GM12878 (cell line): Measurements from ENCODE around the gene RPA3. TPM values are rescaled to one million over a fixed set of nuclear protein-coding genes. Genes with fewer than 3 reads are reported as not detected.

ENCODE experiments used
- ATF2 ChIP-seq: IDR thresholded peaks from 2 replicates; pipeline ENCODE4 v1.6.1; 2012; ENCODE audit warnings: low read length, inconsistent platforms
- BRCA1 ChIP-seq: IDR thresholded peaks from 2 replicates; pipeline ENCODE4 v1.6.1; 2011; ENCODE audit warnings: low read depth, low read length, improper control_type of control experiment
- CBFB ChIP-seq: IDR thresholded peaks from 2 replicates; pipeline ENCODE4 v1.6.1; 2016; ENCODE audit warnings: antibody characterized with exemption, low read depth
- CBX3 ChIP-seq: fragments of 200-600 bp; sonication (generic); IDR thresholded peaks from 2 replicates; pipeline ENCODE4 v1.6.1; 2016; ENCODE audit warnings: low read depth, borderline replicate concordance
- CHD1 ChIP-seq: IDR thresholded peaks from 2 replicates; pipeline ENCODE4 v1.6.1; 2012; ENCODE audit warnings: low read depth, low read length, improper control_type of control experiment
- CHD2 ChIP-seq: IDR thresholded peaks from 2 replicates; pipeline ENCODE4 v1.6.1; 2011; ENCODE audit warnings: low read depth, low read length, improper control_type of control experiment, borderline replicate concordance
- CHD4 ChIP-seq: fragments of 200-600 bp; sonication (generic); IDR thresholded peaks from 2 replicates; pipeline ENCODE4 v1.6.1; 2016; ENCODE audit warnings: mild to moderate bottlenecking
- HDAC6 ChIP-seq: fragments of 200-600 bp; sonication (generic); IDR thresholded peaks from one replicate; pipeline ENCODE4 v1.8.0; 2017; ENCODE audit warnings: antibody characterized with exemption; ENCODE audit not compliant: unreplicated experiment
- JUNB ChIP-seq: IDR thresholded peaks from 2 replicates; pipeline ENCODE4 v1.6.1; 2016; ENCODE audit warnings: antibody characterized with exemption, mild to moderate bottlenecking
- LARP7 ChIP-seq: fragments of 450-650 bp; IDR thresholded peaks from 2 replicates; pipeline ENCODE4 v1.6.1; 2017; ENCODE audit warnings: mild to moderate bottlenecking
- PKNOX1 ChIP-seq: fragments of 450-650 bp; IDR thresholded peaks from 2 replicates; pipeline ENCODE4 v1.6.1; 2016; ENCODE audit warnings: mild to moderate bottlenecking
- POLR2AphosphoS5 ChIP-seq: IDR thresholded peaks from 2 replicates; pipeline ENCODE4 v1.6.1; 2011; ENCODE audit warnings: mild to moderate bottlenecking, low read length, inconsistent platforms
- POU2F2 ChIP-seq: IDR thresholded peaks from 3 replicates; pipeline ENCODE4 v1.6.1; 2011; ENCODE audit warnings: low read depth, mild to moderate bottlenecking, low read length, borderline replicate concordance
- RELA ChIP-seq: fragments of 450-650 bp; IDR thresholded peaks from 2 replicates; pipeline ENCODE4 v1.8.0; 2014; ENCODE audit warnings: borderline replicate concordance; ENCODE audit not compliant: partially characterized antibody
- SPI1 ChIP-seq: IDR thresholded peaks from 2 replicates; pipeline ENCODE4 v1.6.1; 2011; ENCODE audit warnings: low read depth, mild to moderate bottlenecking, low read length, moderate library complexity, borderline replicate concordance; ENCODE audit not compliant: insufficient read depth
- SREBF2 ChIP-seq: IDR thresholded peaks from 2 replicates; pipeline ENCODE4 v1.6.1; 2012; ENCODE audit warnings: mild to moderate bottlenecking, low read length
- STAT3 ChIP-seq: IDR thresholded peaks from 2 replicates; pipeline ENCODE4 v1.6.1; 2011; ENCODE audit warnings: low read depth, low read length, improper control_type of control experiment
- TAF1 ChIP-seq: IDR thresholded peaks from 2 replicates; pipeline ENCODE4 v1.6.1; 2011; ENCODE audit warnings: mild to moderate bottlenecking, low read depth, low read length, borderline replicate concordance
- TBL1XR1 ChIP-seq: IDR thresholded peaks from 2 replicates; pipeline ENCODE4 v1.6.1; 2012; ENCODE audit warnings: low read depth, low read length, improper control_type of control experiment
- USF2 ChIP-seq: IDR thresholded peaks from 2 replicates; pipeline ENCODE4 v1.6.1; 2011; ENCODE audit warnings: low read depth, low read length, improper control_type of control experiment, borderline replicate concordance
- ZNF217 ChIP-seq: fragments of 450-650 bp; IDR thresholded peaks from 2 replicates; pipeline ENCODE4 v1.6.1; 2017; ENCODE audit warnings: antibody characterized with exemption, mild to moderate bottlenecking
- ZNF687 ChIP-seq: fragments of 450-650 bp; IDR thresholded peaks from 2 replicates; pipeline ENCODE4 v1.6.1; 2017; ENCODE audit warnings: mild to moderate bottlenecking, moderate library complexity
- polyA plus RNA-seq, 11 experiments: library from polyadenylated mRNA; depleted of rRNA in 4 of 11; unstranded in 6 of 11; stranded (reverse) in 5 of 11; fragments of >200 nt; fragmentation: Nextera tagmentation in 4 of 11; fragmentation: Illumina TruSeq in 1 of 11; extraction: Ambion mirVana in 4 of 11; extraction: Trizol in 1 of 11; gene quantifications; 1 replicate in 1 of 11; 2 replicates in 10 of 11; pipeline versions ENCODE4 v1.2.1 to v1.2.3, GENCODE V29; 2011 to 2016; ENCODE audit warnings: inconsistent platforms in 2 of 11, missing spikeins in 2 of 11, low read depth in 1 of 11
- total RNA-seq, 4 experiments: library from RNA; depleted of rRNA in 3 of 4; stranded (reverse); fragments of >200 nt in 3 of 4; fragmentation: Illumina TruSeq in 1 of 4; extraction: Trizol in 1 of 4; gene quantifications; 2 replicates each; pipeline versions ENCODE4 v1.2.1 to v1.2.3, GENCODE V29; 2013 to 2021
- TF ChIP-seq, protein P1 (sequence below): fragments of 450-650 bp; IDR thresholded peaks from 2 replicates; pipeline ENCODE4 v1.6.1; 2018; ENCODE audit warnings: borderline replicate concordance, mild to moderate bottlenecking; ENCODE audit not compliant: partially characterized antibody

Gene RPA3
- total and polyA plus RNA-seq, 10 of the 15 experiments (the other 5 are each of a cell fraction or from before 2014, with no cell fraction given): 60.2 to 343 (median 112) TPM

- TF ChIP-seq TAF1 (no peak), CHD1 (no peak), TBL1XR1 (no peak), CHD2 (peak; percentile 52; the same call in 1 of the 2 replicates), CHD4 (no peak), POLR2AphosphoS5 (no peak), PKNOX1 (no peak), CBFB (no peak), ZNF217 (peak; percentile 72; the same call in 1 of the 2 replicates), BRCA1 (no peak), RELA (no peak), JUNB (peak; percentile 93), SPI1 (peak; percentile 63; the same call in 1 of the 2 replicates), ZNF687 (no peak), LARP7 (no peak), ATF2 (peak; percentile 84), CBX3 (no peak), USF2 (no peak), POU2F2 (no peak), HDAC6 (no peak), SREBF2 (no peak), STAT3 (no peak)
- TF ChIP-seq, protein P1, sequence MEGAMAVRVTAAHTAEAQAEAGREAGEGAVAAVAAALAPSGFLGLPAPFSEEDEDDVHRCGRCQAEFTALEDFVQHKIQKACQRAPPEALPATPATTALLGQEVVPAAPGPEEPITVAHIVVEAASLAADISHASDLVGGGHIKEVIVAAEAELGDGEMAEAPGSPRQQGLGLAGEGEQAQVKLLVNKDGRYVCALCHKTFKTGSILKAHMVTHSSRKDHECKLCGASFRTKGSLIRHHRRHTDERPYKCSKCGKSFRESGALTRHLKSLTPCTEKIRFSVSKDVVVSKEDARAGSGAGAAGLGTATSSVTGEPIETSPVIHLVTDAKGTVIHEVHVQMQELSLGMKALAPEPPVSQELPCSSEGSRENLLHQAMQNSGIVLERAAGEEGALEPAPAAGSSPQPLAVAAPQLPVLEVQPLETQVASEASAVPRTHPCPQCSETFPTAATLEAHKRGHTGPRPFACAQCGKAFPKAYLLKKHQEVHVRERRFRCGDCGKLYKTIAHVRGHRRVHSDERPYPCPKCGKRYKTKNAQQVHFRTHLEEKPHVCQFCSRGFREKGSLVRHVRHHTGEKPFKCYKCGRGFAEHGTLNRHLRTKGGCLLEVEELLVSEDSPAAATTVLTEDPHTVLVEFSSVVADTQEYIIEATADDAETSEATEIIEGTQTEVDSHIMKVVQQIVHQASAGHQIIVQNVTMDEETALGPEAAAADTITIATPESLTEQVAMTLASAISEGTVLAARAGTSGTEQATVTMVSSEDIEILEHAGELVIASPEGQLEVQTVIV: no peak
Observed at GRCh38 chr7:7706101-7706511, 12.3 kb downstream of the RPA3 start (continued).
